ENCODE data around the gene TAS2R14.

The TAS2R14 gene

DNA sequence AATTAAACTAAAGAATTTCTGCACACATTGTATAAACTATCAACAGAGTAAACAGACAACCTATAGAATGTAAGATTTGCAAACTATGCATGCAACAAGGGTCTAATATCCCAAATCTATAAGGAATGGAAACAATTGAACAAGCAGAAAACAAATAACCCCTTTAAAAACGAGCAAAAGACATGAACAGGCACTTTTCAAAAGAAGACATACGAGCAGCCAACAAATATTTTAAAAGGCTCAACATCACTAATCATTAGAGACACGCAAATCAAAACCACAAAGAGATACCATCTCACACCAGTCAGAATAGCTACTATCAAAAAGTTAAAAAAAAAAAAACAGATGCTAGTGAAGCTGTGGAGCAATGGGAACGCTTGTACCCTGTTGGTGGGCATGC is 34.4 kb downstream of the TAS2R14 start:
- no peak for DNase-seq

DNA sequence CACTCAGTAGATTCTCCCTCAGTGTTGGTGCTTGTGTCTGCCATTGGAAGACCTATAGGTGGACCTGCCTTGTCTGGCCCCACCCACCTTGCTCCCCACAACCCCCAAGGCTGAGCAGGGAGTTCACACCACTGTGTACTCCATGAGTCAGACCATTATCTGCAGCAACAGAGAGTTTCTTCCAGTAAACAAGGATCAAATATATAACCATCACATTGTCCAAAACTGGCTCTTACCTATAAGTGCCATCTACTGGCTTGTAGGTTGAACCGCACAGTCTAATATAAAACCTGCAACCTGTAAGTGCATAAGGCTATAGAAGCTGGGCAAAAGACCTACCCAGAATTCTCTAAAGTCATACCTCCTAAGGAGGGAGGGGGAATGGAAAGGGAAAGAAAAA is 37.6 kb downstream of the TAS2R14 start:
- no peak for DNase-seq

DNA sequence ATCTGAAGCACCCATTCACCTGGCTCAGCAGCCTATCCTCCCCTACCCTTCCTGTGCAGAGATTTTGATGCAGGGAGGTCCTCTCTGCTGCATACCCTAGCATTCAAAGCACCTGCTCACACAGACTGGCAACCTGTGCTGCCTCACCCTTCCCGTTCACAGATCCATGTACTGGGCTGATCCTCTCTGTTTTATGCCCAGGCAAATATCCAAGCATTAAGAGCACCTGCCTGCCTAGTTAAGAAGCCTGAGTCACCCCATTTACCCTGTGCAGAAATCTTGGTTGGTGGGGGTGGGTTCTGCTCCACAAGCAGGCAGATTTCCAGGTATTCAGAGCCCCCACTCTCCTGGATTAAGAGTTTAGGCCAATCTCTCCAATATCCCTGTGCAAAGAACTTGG is 38.1 kb downstream of the TAS2R14 start:
- no peak for DNase-seq

DNA sequence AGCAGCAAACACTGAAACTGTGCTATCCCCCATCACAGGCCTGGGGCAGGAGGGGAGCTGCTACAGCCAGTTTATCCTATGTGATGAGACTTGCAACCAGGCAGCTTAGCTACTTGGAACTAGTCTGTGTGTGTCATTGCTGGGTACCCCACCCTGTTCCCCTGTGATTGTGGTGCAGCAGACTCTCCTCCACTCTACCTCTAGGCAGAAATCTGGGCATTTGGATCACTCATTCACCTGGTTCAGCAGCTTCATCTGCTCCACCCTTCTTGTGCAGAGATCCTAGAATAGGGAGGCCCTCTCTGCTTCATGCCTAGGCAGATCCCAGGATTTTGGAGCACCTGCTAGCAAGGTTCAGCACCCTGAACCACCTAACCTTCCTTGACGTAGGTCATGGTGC is 38.5 kb downstream of the TAS2R14 start:
- DNase-seq: no peak

DNA sequence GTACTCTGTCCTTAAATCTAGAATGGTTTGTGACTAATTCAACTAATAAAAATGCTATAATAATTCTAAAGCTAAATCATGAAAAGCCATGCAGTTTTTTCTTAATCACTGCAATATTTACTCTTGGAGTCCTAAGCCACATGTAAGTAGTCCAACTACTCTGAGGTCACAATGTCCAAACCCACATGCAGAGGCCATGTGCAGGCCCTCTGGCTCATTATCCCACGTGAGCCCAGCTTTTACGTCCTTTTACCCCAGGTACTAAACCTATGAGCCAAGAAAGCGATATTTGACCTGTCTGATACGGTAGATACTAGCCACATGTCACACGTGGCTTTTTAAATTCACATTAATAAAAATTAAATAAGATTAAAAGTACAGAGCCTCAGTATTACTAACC is 42.2 kb downstream of the TAS2R14 start:
- DNase-seq: no peak

DNA sequence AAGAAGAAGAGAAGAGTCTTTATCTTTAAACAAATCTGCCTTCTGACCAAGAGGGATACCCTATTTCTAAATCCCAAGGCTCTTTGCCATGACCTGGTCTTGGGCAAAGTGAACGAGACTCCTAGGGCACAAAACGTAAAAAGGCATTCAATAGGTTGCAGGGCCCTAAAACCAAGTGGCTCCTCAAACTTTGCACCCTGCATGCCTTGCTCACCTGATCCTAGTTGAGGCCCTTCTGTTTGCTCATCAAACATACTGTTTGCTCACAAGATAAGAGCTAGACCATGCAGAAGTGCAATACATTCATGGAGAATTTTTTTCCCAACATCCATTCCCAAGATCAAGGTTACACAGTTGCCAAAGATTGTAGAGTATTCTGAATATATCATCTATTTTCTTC is 47.1 kb downstream of the TAS2R14 start:
- no peak for DNase-seq

DNA sequence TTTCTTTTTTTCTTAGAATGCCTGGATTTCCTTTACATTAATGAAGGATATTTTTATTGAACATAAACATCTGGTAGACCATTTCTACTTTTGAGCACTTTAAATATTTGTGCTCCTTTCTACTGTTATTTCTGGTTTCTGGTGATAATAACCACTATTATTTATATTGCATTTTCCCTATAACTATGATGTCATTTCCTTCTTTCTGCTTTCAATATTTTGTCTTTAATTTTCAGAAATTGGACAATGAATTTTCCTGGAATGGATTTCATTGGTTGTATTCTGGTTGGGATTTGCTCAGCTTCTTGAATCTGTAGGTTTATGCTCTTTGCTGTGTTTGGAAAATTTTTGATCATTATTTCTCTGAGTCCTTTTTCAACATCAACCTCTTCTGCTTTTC is 49.8 kb downstream of the TAS2R14 start:
- DNase-seq: no peak
